NCI-H1436 (cell line): ENCODE measurements around the gene EMSY.
A peak's percentile ranks its signal among the peaks of the same experiment; 100 is the strongest.

Experiments used
- DNase-seq: peaks from one replicate; lab custom pipeline; 2025; lab: John Stamatoyannopoulos, UW

The EMSY gene

GRCh38 chr11:76515494-76515893 lies 70.7 kb downstream of the EMSY start:
- DNase-seq: no peak

GRCh38 chr11:76523147-76523546 lies 78.3 kb downstream of the EMSY start:
- peak; percentile 12 for DNase-seq

DNA sequence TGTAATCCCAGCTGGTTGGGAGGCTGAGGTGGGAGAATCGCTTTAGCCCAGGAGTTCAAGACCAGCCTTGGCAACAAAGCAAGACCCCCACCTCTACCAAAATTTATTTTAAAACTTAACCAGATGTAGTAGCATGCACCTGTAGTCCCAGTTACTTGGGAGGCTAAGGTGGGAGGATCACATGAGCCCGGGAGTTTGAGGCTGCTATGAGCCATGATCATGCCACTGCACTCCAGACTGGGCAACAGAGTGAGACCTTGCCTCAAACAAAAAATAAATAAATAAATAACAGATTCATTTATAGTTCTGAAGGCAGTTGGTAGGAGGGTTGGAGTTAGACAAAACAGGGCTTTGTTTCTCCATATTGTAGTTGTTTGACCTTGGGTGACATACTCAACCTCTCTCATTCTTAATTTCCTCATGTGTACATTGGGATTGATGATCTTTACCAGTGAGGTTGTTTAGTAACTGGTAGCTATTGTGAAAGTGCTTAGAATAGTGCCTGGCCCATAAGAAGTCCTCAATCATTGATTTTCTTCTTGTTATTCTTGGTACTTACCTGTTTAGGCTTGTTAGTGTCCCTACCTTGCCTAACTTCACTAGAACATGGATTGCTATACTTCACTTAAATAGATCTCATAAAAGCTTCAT lies 79.1 kb downstream of the EMSY start:
- DNase-seq: no peak

- no peak for DNase-seq
These were observed 79.6 kb downstream of the EMSY start for GRCh38 chr11:76524461-76524860.

DNA sequence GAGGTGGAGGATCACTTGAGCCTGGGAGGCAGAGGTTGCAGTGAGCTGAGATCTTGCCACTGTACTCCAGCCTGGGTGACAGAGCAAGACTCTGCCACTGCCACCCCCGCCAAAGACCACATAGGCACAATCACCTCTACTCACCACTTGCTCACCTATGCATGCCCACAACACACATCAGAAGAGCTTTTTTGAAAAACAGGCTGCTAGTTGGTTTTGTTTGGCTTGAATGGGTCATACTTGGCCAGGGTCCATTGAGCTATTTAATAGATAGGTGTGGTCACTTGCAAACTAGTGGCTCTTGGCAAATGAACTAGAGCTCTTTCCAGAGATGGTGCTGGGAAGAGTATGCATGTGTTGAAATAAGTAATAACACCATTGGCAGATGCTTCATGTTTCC lies 80.1 kb downstream of the EMSY start:
- no peak for DNase-seq

DNA sequence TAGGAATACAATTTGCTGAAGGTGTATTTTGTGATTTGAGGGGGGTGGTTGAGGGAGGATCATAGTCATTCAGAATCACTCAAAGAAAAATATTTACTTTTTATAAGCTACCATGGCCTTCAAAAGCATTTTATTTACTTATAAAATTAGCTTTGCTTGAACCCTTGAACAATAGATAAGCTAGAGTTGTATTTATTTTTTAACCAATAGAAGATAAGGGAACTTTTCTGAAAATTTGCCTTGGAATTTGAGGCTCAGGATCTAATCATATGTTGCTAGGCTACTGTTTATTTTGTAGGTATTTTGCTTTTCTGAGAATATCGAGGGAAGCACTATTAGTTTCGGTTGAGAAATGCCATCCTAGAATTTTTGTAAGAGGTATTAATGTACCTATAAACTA lies 82.1 kb downstream of the EMSY start:
- DNase-seq: no peak

GRCh38 chr11:76542436-76542835 lies 97.6 kb downstream of the EMSY start:
- no peak for DNase-seq

DNA sequence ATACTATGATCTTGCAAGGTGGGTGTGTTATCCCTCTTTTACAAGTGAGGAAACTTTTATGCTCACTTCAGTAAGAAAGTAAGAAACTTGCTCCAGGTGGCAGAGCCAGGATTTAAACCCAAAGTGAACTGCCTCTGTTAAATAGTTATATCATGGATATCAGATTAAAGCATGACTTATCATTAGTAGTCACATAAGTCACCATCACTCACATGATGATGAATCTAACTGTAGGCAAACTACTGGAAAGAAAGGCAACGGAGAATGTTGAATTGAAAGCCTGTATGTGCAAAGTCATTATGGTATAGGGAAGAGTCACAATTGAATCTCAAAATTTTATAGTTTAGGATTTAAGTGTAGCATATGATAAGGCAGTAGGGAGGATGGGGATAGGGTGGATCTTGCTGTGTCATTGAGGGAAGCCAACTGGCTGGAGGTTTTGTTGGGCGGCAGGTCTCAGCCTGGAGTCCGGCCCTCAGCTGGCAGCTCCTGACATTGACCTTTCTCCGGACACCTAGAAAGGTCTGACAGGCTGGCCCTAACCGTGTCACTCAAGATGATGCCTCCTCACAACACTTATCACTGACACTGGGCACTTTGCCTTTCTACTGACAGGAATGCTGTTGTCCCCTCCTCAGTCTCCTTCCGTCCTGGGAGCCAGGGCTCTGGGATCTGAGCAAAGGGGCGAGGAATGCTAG lies 98.3 kb downstream of the EMSY start:
- no peak for DNase-seq

- no peak for DNase-seq
These were observed 106.0 kb downstream of the EMSY start for GRCh38 chr11:76550781-76551180.

- DNase-seq: no peak
These were observed 106.6 kb downstream of the EMSY start for GRCh38 chr11:76551400-76551799.

DNA sequence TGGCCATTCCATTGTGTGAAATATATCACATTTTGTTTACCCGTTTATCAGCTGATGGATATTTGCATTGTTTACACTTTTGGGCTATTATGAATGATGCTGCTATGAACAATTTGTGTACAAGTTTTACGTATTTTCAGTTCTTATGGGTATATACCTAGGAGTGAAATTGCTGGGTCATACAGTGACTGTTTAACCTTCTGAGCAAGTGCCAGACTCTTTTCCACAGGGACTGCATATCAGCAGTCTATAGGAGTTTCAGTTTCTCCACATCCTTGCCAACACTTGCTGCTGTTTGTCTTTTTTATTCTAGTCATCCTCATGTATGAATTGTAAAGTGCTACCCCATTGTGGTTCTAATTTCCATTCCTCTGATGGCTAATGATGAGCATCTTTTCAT lies 108.2 kb downstream of the EMSY start:
- no peak for DNase-seq

DNA sequence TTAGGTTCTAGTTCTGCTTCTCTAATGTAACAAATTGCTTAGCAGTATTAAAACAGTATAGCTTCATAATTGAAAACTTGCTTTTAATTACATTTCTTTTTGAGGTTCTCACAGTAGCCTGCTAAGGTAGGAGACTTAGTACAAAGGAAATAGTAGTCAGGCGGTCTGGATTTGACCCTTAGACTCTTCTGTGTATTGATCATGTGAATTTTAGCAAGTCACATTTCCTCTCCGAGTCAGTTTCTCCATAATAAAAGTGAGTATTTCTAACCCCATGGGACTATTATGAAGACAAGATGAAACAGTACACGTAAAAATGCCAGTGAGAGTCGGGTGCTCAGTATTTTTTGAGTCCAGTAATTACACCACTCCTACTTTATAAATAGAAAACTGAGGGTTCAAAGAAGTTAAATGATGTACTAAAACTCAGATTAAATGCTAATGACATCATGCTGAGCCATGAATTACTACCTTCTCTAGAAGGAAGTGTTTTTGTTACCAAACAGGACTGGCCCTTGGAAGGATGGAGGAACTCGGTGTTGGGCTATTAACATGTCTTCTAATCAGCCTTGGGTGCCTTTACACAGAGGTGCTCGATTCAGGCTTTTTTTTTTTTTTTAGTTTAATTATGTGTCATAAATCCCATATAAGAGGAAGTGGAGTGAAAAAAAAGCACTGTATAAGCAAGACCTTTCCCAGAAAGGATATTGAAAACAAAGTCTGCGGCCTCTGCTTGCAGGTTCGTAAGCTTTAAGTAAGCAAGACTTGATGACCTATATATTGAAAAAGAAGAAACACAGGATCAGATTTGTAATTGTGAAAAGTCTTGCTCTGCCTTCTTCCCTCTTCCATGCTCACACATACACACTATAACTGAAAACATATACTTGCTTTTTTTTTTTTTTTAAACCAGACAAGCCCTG lies 109.0 kb downstream of the EMSY start:
- DNase-seq: no peak

DNA sequence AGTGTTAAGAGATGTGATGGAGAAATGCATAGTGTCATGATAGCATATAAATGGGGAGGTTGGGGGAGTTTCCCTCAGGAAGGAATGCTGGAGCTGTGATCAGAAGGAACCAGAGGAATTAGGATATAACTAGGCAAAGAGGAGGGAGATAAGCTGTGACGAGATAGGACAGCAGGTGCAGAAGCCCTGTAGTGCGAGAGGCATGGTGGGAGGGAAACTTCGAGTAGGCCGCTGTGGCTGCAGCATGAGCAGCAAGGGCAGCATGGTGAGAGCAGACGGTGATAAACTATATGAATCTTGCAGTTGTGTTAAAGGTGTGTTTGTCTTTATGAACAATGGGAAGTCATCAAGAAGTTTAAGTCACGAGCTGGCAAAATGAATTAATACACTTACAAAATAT lies 109.9 kb downstream of the EMSY start:
- no peak for DNase-seq

DNA sequence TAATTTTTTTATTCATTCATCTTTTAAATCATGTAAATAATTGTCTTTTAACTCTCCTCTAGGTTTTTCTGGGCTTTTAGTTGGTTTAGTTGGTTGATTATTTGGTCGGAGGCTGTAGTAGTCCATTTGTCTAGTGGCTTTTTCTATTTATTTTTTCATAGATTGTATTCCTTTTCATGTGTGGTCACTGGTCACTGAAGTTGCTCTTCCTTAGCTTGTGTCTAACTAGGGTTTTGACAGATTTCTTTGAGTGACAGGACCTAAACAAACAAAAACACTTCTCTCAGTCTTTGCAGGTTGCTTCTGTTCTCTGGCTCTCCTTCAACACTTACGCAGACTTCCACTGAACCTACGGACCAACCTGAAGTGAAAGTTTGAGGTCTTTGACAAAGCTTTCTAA lies 112.6 kb downstream of the EMSY start:
- DNase-seq: no peak

- no peak for DNase-seq
These were observed 113.7 kb downstream of the EMSY start for GRCh38 chr11:76558473-76558872.

DNA sequence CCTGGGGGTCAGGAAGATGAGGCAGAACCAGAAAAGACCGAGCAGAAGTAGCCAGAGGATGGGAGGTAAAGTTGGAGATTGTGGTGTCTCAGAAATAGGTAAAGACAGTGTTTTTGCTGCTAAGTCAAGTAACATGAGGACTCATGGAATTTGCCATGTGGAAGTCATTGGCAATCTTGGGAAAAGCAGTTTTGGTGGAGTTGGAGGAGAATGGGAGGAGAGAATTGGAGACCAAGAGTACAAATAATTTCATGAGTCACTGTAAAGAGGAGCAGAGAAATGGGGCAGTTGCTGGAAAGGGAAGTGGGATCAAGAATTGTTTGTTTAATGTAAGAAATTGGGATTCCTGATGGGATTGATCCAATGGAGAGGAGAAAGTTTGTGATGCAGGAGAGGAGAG lies 114.1 kb downstream of the EMSY start:
- no peak for DNase-seq

DNA sequence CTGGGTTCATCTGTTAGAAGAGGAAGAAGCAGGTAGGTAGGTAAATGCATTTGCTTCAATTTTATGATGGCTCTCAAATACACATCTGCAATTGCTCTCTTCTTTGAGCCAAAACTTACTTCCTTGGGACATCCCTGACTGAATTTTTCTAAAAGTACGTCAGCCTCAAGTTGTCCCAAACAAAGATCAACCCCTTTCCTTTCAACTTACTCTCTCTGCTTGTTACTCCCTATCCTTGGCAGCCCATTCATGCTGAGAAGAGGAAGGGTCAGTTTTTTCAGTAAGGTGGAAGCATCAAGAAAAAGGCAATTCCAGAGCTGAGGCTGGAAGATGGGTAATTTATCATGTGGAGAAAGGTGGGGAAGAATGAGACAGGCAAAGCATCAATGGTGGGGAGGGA lies 114.5 kb downstream of the EMSY start:
- DNase-seq: no peak

DNA sequence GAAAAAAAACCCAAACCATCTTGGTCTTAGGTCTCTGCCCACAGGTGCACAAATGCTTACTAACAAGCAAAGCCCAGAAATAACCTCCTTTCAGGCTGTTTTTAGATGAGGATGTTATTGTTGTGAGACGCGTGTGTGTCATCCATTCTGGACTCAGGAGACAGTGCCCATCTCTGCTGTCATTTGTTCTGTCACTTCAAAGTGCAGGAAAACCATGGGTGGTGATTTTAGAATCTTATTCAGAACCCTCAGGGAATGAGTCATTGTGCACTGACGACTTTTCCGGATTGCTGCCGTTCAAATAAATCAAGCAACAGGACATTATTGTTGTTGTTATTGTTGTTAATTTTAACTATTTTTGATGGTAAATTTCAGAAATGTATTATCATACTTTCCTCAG lies 115.4 kb downstream of the EMSY start:
- no peak for DNase-seq

GRCh38 chr11:76561245-76561644 lies 116.4 kb downstream of the EMSY start:
- DNase-seq: no peak

DNA sequence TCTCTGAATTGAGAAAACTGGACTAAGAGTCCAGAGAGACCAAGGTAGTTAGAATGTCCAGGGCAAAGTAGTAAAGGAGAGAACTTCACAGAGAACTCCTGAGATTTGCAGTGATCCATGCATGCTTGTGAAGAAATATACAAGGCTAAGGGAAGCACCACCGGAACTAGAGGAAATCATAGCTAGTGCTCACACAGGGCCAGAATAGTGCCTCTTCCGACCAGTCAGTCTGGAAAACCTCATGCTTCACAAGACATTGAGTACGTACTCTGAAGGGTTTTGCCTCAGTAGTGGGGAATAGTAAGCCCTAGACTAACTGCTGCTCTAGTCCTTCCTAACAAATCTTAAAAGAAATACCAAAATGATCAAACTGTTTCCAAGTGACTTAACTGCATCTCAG lies 117.7 kb downstream of the EMSY start:
- DNase-seq: no peak

- DNase-seq: no peak
These were observed 119.5 kb downstream of the EMSY start for GRCh38 chr11:76564364-76564763.

- DNase-seq: no peak
These were observed 122.0 kb downstream of the EMSY start for GRCh38 chr11:76566811-76567210.

GRCh38 chr11:76567261-76567660 lies 122.4 kb downstream of the EMSY start:
- no peak for DNase-seq
